H1 (cell line): ENCODE data around the gene FXYD3. TPM values are rescaled to one million over a fixed set of nuclear protein-coding genes. Genes with fewer than 3 reads are reported as not detected.

Source experiments
- CTCF ChIA-PET: fragments of 300-600 bp; sonication (Branson Sonifier 250); formaldehyde crosslinking; loops from one replicate; lab custom pipeline; 2021; ENCODE audit not compliant: partially characterized antibody; lab: Charles Lee
- POLR2A ChIA-PET: fragments of 300-600 bp; sonication (Branson Sonifier 250); formaldehyde crosslinking; loops from one replicate; lab custom pipeline; 2021; ENCODE audit warnings: inconsistent platforms; ENCODE audit not compliant: partially characterized antibody; lab: Charles Lee
- DNase-seq, 2 experiments: peaks; one replicate each; pipeline versions ENCODE4 v3.0.0 to v3.0.0-alpha.2; 2010 to 2022; ENCODE audit warnings: low spot score in 2 of 2, low read depth in 1 of 2, mixed read lengths in 1 of 2
- FAIRE-seq: peaks from 2 replicates; lab custom pipeline; 2011; peaks lifted over from hg19 to GRCh38; lab: Jason Lieb, UNC
- H2AFZ ChIP-seq: 2 replicates; pipeline ENCODE4 v1.8.1; 2012; ENCODE audit warnings: low read length, inconsistent platforms
- H2AK5ac ChIP-seq: 2 replicates; pipeline ENCODE4 v1.6.1; 2013; ENCODE audit warnings: low read depth, low read length
- H2BK120ac ChIP-seq: replicated peaks from 2 replicates; pipeline ENCODE3; 2013; ENCODE audit warnings: low read depth, low read length, inconsistent platforms
- H2BK12ac ChIP-seq: 2 replicates; pipeline ENCODE4 v1.6.1; 2013; ENCODE audit warnings: low read depth, low read length
- H2BK15ac ChIP-seq: 2 replicates; pipeline ENCODE4 v1.6.1; 2013; ENCODE audit warnings: low read length
- H2BK20ac ChIP-seq: 2 replicates; pipeline ENCODE4 v1.6.1; 2013; ENCODE audit warnings: low read length
- H2BK5ac ChIP-seq: 2 replicates; pipeline ENCODE4 v1.6.1; 2013; ENCODE audit warnings: low read depth, low read length
- H3K14ac ChIP-seq: 2 replicates; pipeline ENCODE4 v1.6.1; 2013; ENCODE audit warnings: inconsistent platforms; ENCODE audit not compliant: insufficient read length
- H3K18ac ChIP-seq: 2 replicates; pipeline ENCODE4 v1.6.1; 2013; ENCODE audit warnings: low read length; ENCODE audit errors: extremely low read depth
- H3K23ac ChIP-seq: 2 replicates; pipeline ENCODE4 v1.6.1; 2013; ENCODE audit warnings: inconsistent platforms; ENCODE audit not compliant: insufficient read length
- H3K23me2 ChIP-seq: 2 replicates; pipeline ENCODE4 v1.6.1; 2013; ENCODE audit warnings: low read depth, low read length
- H3K27ac ChIP-seq: 2 replicates; pipeline ENCODE4 v1.6.1; 2011; ENCODE audit warnings: low read depth, low read length, inconsistent platforms
- H3K27me3 ChIP-seq, 4 experiments: replicated peaks in 1 of 4; 1 replicate in 1 of 4; 2 replicates in 3 of 4; pipeline versions ENCODE4 v1.6.1 to v1.8.1; 2011 to 2013; ENCODE audit warnings: low read length in 3 of 4, mild to moderate bottlenecking in 3 of 4, inconsistent platforms in 2 of 4, mixed read lengths in 2 of 4, moderate library complexity in 1 of 4; ENCODE audit not compliant: control insufficient read depth in 3 of 4, insufficient read depth in 3 of 4; ENCODE audit errors: extremely low read depth in 1 of 4
- H3K36me3 ChIP-seq, 4 experiments: 2 replicates each; pipeline versions ENCODE4 v1.6.1 to v1.8.1; 2011 to 2013; ENCODE audit warnings: mild to moderate bottlenecking in 4 of 4, low read length in 3 of 4, moderate library complexity in 2 of 4, control low read depth in 1 of 4, inconsistent platforms in 1 of 4; ENCODE audit not compliant: insufficient read depth in 4 of 4, control insufficient read depth in 2 of 4
- H3K4ac ChIP-seq: replicated peaks from 2 replicates; pipeline ENCODE3; 2013; ENCODE audit warnings: low read length, low read depth, mixed read lengths, inconsistent platforms; ENCODE audit not compliant: insufficient read length
- H3K4me1 ChIP-seq, 4 experiments: replicated peaks in 1 of 4; 1 replicate in 1 of 4; 2 replicates in 3 of 4; pipeline versions ENCODE4 v1.6.1 to v1.8.1; 2011 to 2013; ENCODE audit warnings: low read length in 3 of 4, inconsistent platforms in 2 of 4, mixed read lengths in 1 of 4; ENCODE audit not compliant: insufficient read depth in 4 of 4, control insufficient read depth in 3 of 4
- H3K4me2 ChIP-seq, 2 experiments: 2 replicates each; pipeline versions ENCODE4 v1.6.1 to v1.8.1; 2011 to 2013; ENCODE audit warnings: low read depth in 2 of 2, low read length in 2 of 2, control low read depth in 1 of 2, inconsistent platforms in 1 of 2, mild to moderate bottlenecking in 1 of 2; ENCODE audit not compliant: insufficient read depth in 1 of 2
- H3K4me3 ChIP-seq, 4 experiments: fragments of 200-600, 300-600 bp in 1 of 4; sonication (generic), shearing (Covaris generic), sonication (Bioruptor Twin) in 1 of 4; 2 replicates each; pipeline versions ENCODE4 v1.5.1 to v1.8.1; 2011 to 2016; ENCODE audit warnings: low read length in 4 of 4, low read depth in 3 of 4, control low read depth in 2 of 4, inconsistent platforms in 2 of 4, mild to moderate bottlenecking in 2 of 4, mixed read lengths in 1 of 4, moderate library complexity in 1 of 4; ENCODE audit not compliant: insufficient read depth in 2 of 4; ENCODE audit errors: extremely low read depth in 1 of 4
- H3K56ac ChIP-seq: replicated peaks from 2 replicates; pipeline ENCODE3; 2013; ENCODE audit warnings: low read depth, mild to moderate bottlenecking, mixed read lengths, low read length, inconsistent platforms; ENCODE audit not compliant: insufficient read length
- H3K79me1 ChIP-seq: 2 replicates; pipeline ENCODE4 v1.6.1; 2013; ENCODE audit warnings: low read depth, low read length, control low read depth
- H3K79me2 ChIP-seq, 2 experiments: 2 replicates each; pipeline versions ENCODE4 v1.6.1 to v1.8.1; 2012 to 2013; ENCODE audit warnings: low read length in 2 of 2, mild to moderate bottlenecking in 2 of 2, inconsistent platforms in 1 of 2; ENCODE audit not compliant: insufficient read depth in 2 of 2, control insufficient read depth in 1 of 2
- H3K9ac ChIP-seq, 4 experiments: replicated peaks in 1 of 4; 1 replicate in 1 of 4; 2 replicates in 3 of 4; pipeline versions ENCODE4 v1.6.1 to v1.8.1; 2011 to 2013; ENCODE audit warnings: low read depth in 3 of 4, low read length in 3 of 4, control low read depth in 2 of 4, mild to moderate bottlenecking in 2 of 4, moderate library complexity in 2 of 4, inconsistent platforms in 1 of 4; ENCODE audit errors: extremely low read depth in 1 of 4
- H3K9me3 ChIP-seq, 2 experiments: 2 replicates each; pipeline versions ENCODE4 v1.6.1 to v1.8.1; 2012 to 2013; ENCODE audit warnings: mild to moderate bottlenecking in 2 of 2, moderate library complexity in 2 of 2, control low read depth in 1 of 2, inconsistent platforms in 1 of 2, low read depth in 1 of 2, low read length in 1 of 2, mixed read lengths in 1 of 2; ENCODE audit not compliant: insufficient read depth in 2 of 2
- H4K20me1 ChIP-seq, 2 experiments: replicated peaks in 1 of 2; 2 replicates each; pipeline versions ENCODE3 to v1.8.1; 2011 to 2013; ENCODE audit warnings: inconsistent platforms in 2 of 2, low read length in 2 of 2, mild to moderate bottlenecking in 1 of 2; ENCODE audit not compliant: insufficient read depth in 2 of 2, control insufficient read depth in 1 of 2
- H4K5ac ChIP-seq: 2 replicates; pipeline ENCODE4 v1.6.1; 2013; ENCODE audit warnings: low read length, low read depth, mixed read lengths, inconsistent platforms; ENCODE audit not compliant: insufficient read length
- H4K8ac ChIP-seq: 2 replicates; pipeline ENCODE4 v1.8.0; 2013; ENCODE audit warnings: mild to moderate bottlenecking, moderate library complexity, low read length, inconsistent platforms; ENCODE audit not compliant: insufficient read depth; ENCODE audit errors: extremely low read depth
- H4K91ac ChIP-seq: replicated peaks from 2 replicates; pipeline ENCODE3; 2013; ENCODE audit warnings: low read length, mixed read lengths, inconsistent platforms; ENCODE audit not compliant: insufficient read length
- CHD1 ChIP-seq: IDR thresholded peaks from 2 replicates; pipeline ENCODE4 v1.6.1; 2012; ENCODE audit warnings: low read depth, low read length, improper control_type of control experiment
- CTBP2 ChIP-seq: IDR thresholded peaks from 2 replicates; pipeline ENCODE4 v1.7.0; 2011; ENCODE audit warnings: borderline replicate concordance, mild to moderate bottlenecking, moderate library complexity, mixed read lengths, low read length; ENCODE audit not compliant: insufficient read depth, insufficient read length
- CTCF ChIP-seq, 3 experiments: IDR thresholded peaks; 1 replicate in 2 of 3; 2 replicates in 1 of 3; pipeline versions ENCODE4 v1.5.1 to v1.6.1; 2011; ENCODE audit warnings: low read length in 3 of 3, mild to moderate bottlenecking in 3 of 3, inconsistent platforms in 2 of 3, low read depth in 1 of 3, moderate library complexity in 1 of 3; ENCODE audit not compliant: insufficient read depth in 1 of 3; ENCODE audit errors: control extremely low read depth in 1 of 3
- EP300 ChIP-seq, 2 experiments: IDR thresholded peaks; 1 replicate in 1 of 2; 2 replicates in 1 of 2; pipeline ENCODE4 v1.6.1; 2011 to 2012; ENCODE audit warnings: low read depth in 2 of 2, low read length in 2 of 2, mild to moderate bottlenecking in 2 of 2, borderline replicate concordance in 1 of 2, inconsistent platforms in 1 of 2, moderate library complexity in 1 of 2
- HDAC2 ChIP-seq, 2 experiments: fragments of 300-600 bp in 1 of 2; sonication (generic) in 1 of 2; IDR thresholded peaks; 2 replicates each; pipeline ENCODE4 v1.6.1; 2011 to 2012; ENCODE audit warnings: low read depth in 2 of 2, low read length in 2 of 2, mild to moderate bottlenecking in 2 of 2, moderate library complexity in 2 of 2, borderline replicate concordance in 1 of 2, inconsistent platforms in 1 of 2
- HDAC6 ChIP-seq: IDR thresholded peaks from one replicate; pipeline ENCODE4 v1.7.1; 2012; ENCODE audit warnings: low read depth, mild to moderate bottlenecking, inconsistent platforms, low read length, moderate library complexity
- MAFK ChIP-seq: IDR thresholded peaks from 2 replicates; pipeline ENCODE4 v1.6.1; 2012; ENCODE audit warnings: low read depth, mild to moderate bottlenecking, improper control_type of control experiment, low read length
- NRF1 ChIP-seq: IDR thresholded peaks from 2 replicates; pipeline ENCODE4 v1.6.1; 2011; ENCODE audit warnings: mild to moderate bottlenecking, low read depth, low read length, improper control_type of control experiment
- POLR2AphosphoS5 ChIP-seq: IDR thresholded peaks from 2 replicates; pipeline ENCODE4 v1.6.1; 2011; ENCODE audit warnings: low read depth, low read length
- SP2 ChIP-seq: IDR thresholded peaks from 2 replicates; pipeline ENCODE4 v1.6.1; 2012; ENCODE audit warnings: mild to moderate bottlenecking, low read length, inconsistent platforms
- TCF12 ChIP-seq: IDR thresholded peaks from 2 replicates; pipeline ENCODE4 v1.6.1; 2011; ENCODE audit warnings: low read depth, mild to moderate bottlenecking, low read length
- WGBS, 2 experiments: shearing (Covaris generic) in 1 of 2; methylation state at CpG; one replicate each; pipeline versions ENCODE4 v1.1.6 to v1.1.7; 2013 to 2015; ENCODE audit warnings: low lambda C conversion rate in 2 of 2, mixed read lengths in 2 of 2, inconsistent platforms in 1 of 2, low coverage in 1 of 2, missing lambda C conversion rate in 1 of 2; ENCODE audit not compliant: insufficient replicate concordance in 2 of 2, insufficient coverage in 1 of 2, insufficient read length in 1 of 2; ENCODE audit errors: extremely low coverage in 1 of 2, missing lambda C conversion rate in 1 of 2; 5-methylcytosine and 5-hydroxymethylcytosine counted together
- polyA plus RNA-seq, 7 experiments: library from polyadenylated mRNA; depleted of rRNA in 3 of 7; stranded (reverse) in 5 of 7; unstranded in 2 of 7; fragments of >200 nt in 5 of 7; fragments of 200-250 nt in 2 of 7; gene quantifications; 1 replicate in 5 of 7; 2 replicates in 1 of 7; 4 replicates in 1 of 7; pipeline versions ENCODE4 v1.2.1 to v1.2.3, GENCODE V29; 2011 to 2013; ENCODE audit warnings: missing spikeins in 2 of 7, mixed read lengths in 2 of 7
- total RNA-seq: library from RNA; stranded (reverse); fragmentation: NEBNext Ultra II Directional; extraction: Animal tissue kit (Norgen Biotek cat#: 25700); gene quantifications from 2 replicates; pipeline ENCODE4 v1.2.1, GENCODE V29; 2021

Gene FXYD3
- total and polyA plus RNA-seq, 2 of the 8 experiments (the other 6 are each of a cell fraction or from before 2014, with no cell fraction given), result 0.33 TPM; not detected in 1

- H3K18ac ChIP-seq, result no peak overlapping the region
- H2BK120ac ChIP-seq, result no peak overlapping the region
- H3K23me2 ChIP-seq, result no peaks in the 10 kb centered on the region
- no peak overlapping the region for H3K23ac ChIP-seq
- H2AFZ ChIP-seq, result no peak overlapping the region
- FAIRE-seq (no peak), DNase-seq (no peak)
- H3K4me1 ChIP-seq, result no peaks in the 10 kb centered on the region
- H3K9ac ChIP-seq, result no peak overlapping the region
- no peak overlapping the region for H4K5ac ChIP-seq
- H3K14ac ChIP-seq, result no peak overlapping the region
- no peak overlapping the region for H3K27ac ChIP-seq
- H4K91ac ChIP-seq, result no peak overlapping the region
- H4K20me1 ChIP-seq, result no peaks in the 10 kb centered on the region
- H2BK5ac ChIP-seq, result no peak overlapping the region
- no peak overlapping the region for H2BK20ac ChIP-seq
- H2AK5ac ChIP-seq, result no peak overlapping the region
- H4K8ac ChIP-seq, result no peak overlapping the region
- no peak overlapping the region for H3K4me3 ChIP-seq
- whole genome bisulfite sequencing, 2 experiments, result 85% methylated on average over 3 of the region's 3 CpGs; no CpG with 5 or more reads in 1 of the 2 experiments
- H3K79me1 ChIP-seq, result no peaks in the 10 kb centered on the region; the same call in 1 of the 2 replicates
- POLR2A ChIA-PET, result interaction anchor here (0.6 to 1.9 kb wide), 7 partner anchors 9 to 96 kb away, joined by 3 to 8 read pairs (median 4); no protein-coding TSS in a partner anchor
- CTCF ChIA-PET, result interaction anchor here (0.6 to 3.2 kb wide), 5 partner anchors 11 to 31 kb away, joined by 3 to 16 read pairs (median 4); no protein-coding TSS in a partner anchor
- no peak overlapping the region for H3K4me2 ChIP-seq
- no peaks in the 10 kb centered on the region for H3K79me2 ChIP-seq
- H2BK12ac ChIP-seq, result no peak overlapping the region
- H3K4ac ChIP-seq, result no peak overlapping the region
- H2BK15ac ChIP-seq, result no peak overlapping the region
- H3K27me3 ChIP-seq, result no peaks in the 10 kb centered on the region
- peaks cover 5 to 37% (median 28%) of the 10 kb centered on the region in 4 experiments; a peak in 7 of 8 replicates for H3K36me3 ChIP-seq
- 0 out of 4 replicates have a peak, but pooled peaks cover 0 to 2% of the 10 kb centered on the region in 2 experiments for H3K9me3 ChIP-seq
- no peak overlapping the region for H3K56ac ChIP-seq
- TF ChIP-seq TCF12 (no peak), HDAC6 (no peak), NRF1 (no peak), SP2 (no peak), EP300 (IDR thresholded peaks at IDR 0.05; ENCODE audit: borderline replicate concordance in 1 of 2, low read depth in 2 of 2, low read length in 2 of 2) (no peak), CHD1 (no peak), MAFK (no peak), CTBP2 (no peak), HDAC2 (IDR thresholded peaks at IDR 0.05; ENCODE audit: borderline replicate concordance in 1 of 2, low read depth in 2 of 2, low read length in 2 of 2) (no peak), POLR2AphosphoS5 (no peak), CTCF (IDR thresholded peaks at IDR 0.05; ENCODE audit: control extremely low read depth in 1 of 3, insufficient read depth in 1 of 3, low read depth in 1 of 3, low read length in 3 of 3) (no peak)
Measured at GRCh38 chr19:35168196-35168595, 52.6 kb downstream of the FXYD3 start.
